Adrenal gland (tissue), 5 donors: ENCODE data around the gene INHBC.

Experiments used
- CTCF ChIP-seq, 6 experiments: fragments of 450-650 bp in 4 of 6; fragments of 200-600 bp in 2 of 6; sonication (generic) in 1 of 6; IDR thresholded peaks; 1 replicate in 5 of 6; 2 replicates in 1 of 6; pipeline versions ENCODE4 v1.5.1 to v1.8.0; 2016 to 2021; ENCODE audit warnings: antibody characterized with exemption in 6 of 6, mild to moderate bottlenecking in 2 of 6, moderate library complexity in 1 of 6
- POLR2A ChIP-seq, 2 donors: fragments of 450-650 bp; IDR thresholded peaks; one replicate each; pipeline ENCODE4 v1.6.1; 2017; ENCODE audit warnings: antibody characterized with exemption in 2 of 2, mild to moderate bottlenecking in 2 of 2, moderate library complexity in 1 of 2
- donor health status: DM: no; HTN: no; CAD: no.

DNA sequence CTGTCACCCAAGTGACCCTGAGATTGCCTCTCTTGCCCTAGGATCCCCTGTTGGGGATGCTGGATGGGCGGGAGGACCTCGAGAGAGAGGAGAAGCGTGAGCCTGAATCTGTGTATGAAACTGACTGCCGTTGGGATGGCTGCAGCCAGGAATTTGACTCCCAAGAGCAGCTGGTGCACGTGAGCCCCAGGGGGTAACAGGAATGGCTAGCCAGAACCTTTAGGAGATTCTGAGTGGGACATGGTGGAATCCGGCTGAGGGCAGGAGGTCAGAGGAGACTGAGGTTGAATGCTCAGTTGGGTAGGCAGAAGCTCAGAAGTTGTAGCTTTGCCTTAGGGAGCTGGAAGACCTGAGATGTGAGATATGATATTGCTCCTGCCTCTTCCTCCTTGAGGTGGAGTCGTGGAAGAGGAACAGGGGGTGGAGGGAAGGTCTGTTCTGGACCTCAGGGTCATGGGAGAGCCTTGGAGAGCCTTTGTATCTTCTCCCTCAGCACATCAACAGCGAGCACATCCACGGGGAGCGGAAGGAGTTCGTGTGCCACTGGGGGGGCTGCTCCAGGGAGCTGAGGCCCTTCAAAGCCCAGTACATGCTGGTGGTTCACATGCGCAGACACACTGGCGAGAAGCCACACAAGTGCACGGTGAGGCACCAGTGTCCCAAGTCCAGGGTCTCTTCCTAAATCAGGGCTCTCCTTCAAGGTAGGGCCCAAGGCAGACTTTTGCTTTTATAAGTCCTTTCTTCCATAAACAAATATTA, 31.3 kb downstream of the INHBC start:
- no peak for TF ChIP-seq CTCF (IDR thresholded peaks at IDR 0.05)
- TF ChIP-seq POLR2A (IDR thresholded peaks at IDR 0.05): no peak
